Activated CD8-positive, alpha-beta memory T cell treated with anti-CD3 and anti-CD28 coated beads, Interleukin-2, amount 10 ng/mL, durations not matched to agents 7 days and 5 days (primary cell): ENCODE measurements around the gene ACAP3. TPM values are rescaled to one million over a fixed set of nuclear protein-coding genes. Genes with fewer than 3 reads are reported as not detected.
"Not testable (repeated sequence)": the region's sequence is repeated elsewhere in the genome, so short reads cannot be mapped to it uniquely, and the experiment has no call there.

ENCODE experiments used
- ATAC-seq: fragments of 150-1000 bp; cut with Tn5 transposase; one replicate; pipeline ENCODE4 v1.10.0; 2021; ENCODE audit warnings: moderate library complexity
- CTCF ChIA-PET: fragments of 350-600 bp; sonication (Branson Sonifier 250); formaldehyde crosslinking; loops from one replicate; lab custom pipeline; 2021; ENCODE audit warnings: antibody characterized with exemption; lab: Charles Lee
- DNase-seq: peaks from one replicate; pipeline ENCODE4 v3.0.0-alpha.2; 2020
- H3K27ac Mint-ChIP-seq: one replicate; pipeline ENCODE4 v1.8.0; 2021; ENCODE audit warnings: mild to moderate bottlenecking, mixed read lengths
- H3K27me3 Mint-ChIP-seq: one replicate; pipeline ENCODE4 v1.8.0; 2021; ENCODE audit warnings: mixed read lengths
- H3K36me3 Mint-ChIP-seq: one replicate; pipeline ENCODE4 v1.8.0; 2021; ENCODE audit warnings: mild to moderate bottlenecking, mixed read lengths
- H3K4me1 Mint-ChIP-seq: one replicate; pipeline ENCODE4 v1.8.0; 2021; ENCODE audit warnings: mixed read lengths
- H3K4me3 Mint-ChIP-seq: one replicate; pipeline ENCODE4 v1.8.0; 2021; ENCODE audit warnings: mild to moderate bottlenecking, moderate library complexity, mixed read lengths
- H3K9me3 Mint-ChIP-seq: one replicate; pipeline ENCODE4 v1.8.0; 2022; ENCODE audit warnings: low read depth, mixed read lengths
- total RNA-seq, 2 experiments: library from RNA; stranded (reverse); gene quantifications; one replicate each; pipeline ENCODE4 v1.2.3, GENCODE V29; 2021

The ACAP3 gene
- total RNA-seq, 2 experiments from 2014 or later, result 71.7 to 99.9 TPM

DNA sequence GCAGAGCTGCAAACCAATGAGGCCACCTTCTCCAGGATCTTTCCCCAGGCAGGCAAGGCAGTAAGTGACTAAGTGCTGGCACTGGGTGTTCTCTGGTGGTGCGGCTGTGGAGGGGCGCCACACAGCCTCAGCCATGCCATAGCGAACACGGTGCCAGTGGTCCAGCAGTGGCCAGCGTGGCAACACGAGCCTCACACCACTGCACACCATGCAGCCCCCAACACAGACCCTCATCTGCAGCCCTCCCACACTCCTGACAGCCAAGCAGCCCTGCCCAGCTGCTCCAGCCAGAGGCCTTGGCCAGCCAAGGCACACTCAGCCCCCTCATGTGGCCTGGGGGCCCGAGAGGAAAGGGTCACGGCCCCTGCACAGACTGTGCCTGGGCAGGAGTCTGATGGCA lies 13.7 kb upstream of the ACAP3 start:
- Mint-ChIP-seq H3K9me3 (no peaks in the 10 kb centered on the region), H3K27ac (no peak overlapping the region), H3K27me3 (no peaks in the 10 kb centered on the region), H3K36me3 (peaks cover 12% of the 10 kb centered on the region), H3K4me3 (no peak overlapping the region), H3K4me1 (peaks cover 26% of the 10 kb centered on the region)
- ATAC-seq (no peak), DNase-seq (no peak)
- CTCF ChIA-PET, result no interaction called here

DNA sequence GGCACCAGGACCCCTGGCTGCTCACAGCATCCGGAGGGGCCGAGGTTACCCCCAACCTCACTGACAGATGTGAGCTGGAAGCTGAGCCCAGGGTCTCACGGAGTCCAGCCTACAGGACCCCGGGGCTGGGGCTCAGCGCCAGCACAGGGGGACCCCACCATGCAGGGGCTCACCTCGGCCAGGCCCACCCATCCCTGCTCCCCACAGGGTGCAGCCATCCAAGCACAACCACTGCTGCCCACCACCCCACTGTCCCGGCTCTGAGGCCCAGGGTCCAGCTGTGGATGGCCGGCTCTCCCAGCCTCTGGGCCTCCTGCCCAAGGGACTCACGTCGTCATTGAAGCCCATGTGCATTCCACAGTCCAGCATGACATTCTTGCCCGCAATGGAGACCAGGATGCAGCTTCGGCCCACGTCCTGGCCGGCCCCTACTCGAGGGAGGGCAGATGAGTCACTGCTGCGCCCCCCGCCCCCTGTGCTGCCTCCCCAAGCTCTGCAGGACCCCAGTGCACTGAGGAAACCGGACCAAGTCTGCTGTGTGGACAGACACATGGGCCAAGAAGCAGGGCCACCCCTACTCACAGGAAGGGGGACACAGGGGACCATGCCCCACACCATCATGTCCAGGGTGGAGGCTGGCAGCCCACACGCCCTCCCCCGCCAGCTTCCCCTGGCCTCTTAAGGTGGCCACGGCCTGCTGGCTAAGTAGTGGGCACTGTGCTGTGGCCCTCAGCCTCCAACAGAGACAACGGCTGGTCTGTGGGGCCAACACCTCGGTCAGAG lies 13.1 kb upstream of the ACAP3 start:
- DNase-seq, result no peak
- Mint-ChIP-seq H3K36me3 (peaks cover 13% of the 10 kb centered on the region), H3K9me3 (no peaks in the 10 kb centered on the region), H3K27ac (no peak overlapping the region), H3K27me3 (no peaks in the 10 kb centered on the region), H3K4me1 (peaks cover 21% of the 10 kb centered on the region), H3K4me3 (no peak overlapping the region)
- CTCF ChIA-PET, result interaction anchor here (1.4 kb wide), 1 partner anchor 12 kb away, joined by 3 read pairs; no protein-coding TSS in a partner anchor
- no peak for ATAC-seq

DNA sequence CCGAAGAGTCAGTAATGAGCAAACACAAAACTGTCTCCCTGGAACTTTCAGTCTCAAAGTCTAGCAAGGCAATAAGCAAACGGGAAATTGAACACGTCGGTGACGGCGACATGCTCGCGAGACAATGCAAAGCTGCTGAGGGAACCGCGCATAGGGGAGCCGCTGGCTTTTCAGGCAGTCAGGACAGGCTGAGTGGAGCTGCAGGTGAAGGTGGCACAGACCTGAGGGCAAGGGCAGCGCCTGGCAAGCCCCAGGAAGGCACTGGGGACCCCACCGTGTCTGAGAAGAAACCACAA lies 11.9 kb upstream of the ACAP3 start:
- DNase-seq (no peak), ATAC-seq (no peak)
- Mint-ChIP-seq H3K27ac (no peak overlapping the region), H3K36me3 (peaks cover 15% of the 10 kb centered on the region), H3K27me3 (no peaks in the 10 kb centered on the region), H3K9me3 (no peaks in the 10 kb centered on the region), H3K4me1 (peaks cover 20% of the 10 kb centered on the region), H3K4me3 (no peak overlapping the region)
- CTCF ChIA-PET, result interaction anchor here (1.4 kb wide), 1 partner anchor 10 kb away, joined by 3 read pairs; no protein-coding TSS in a partner anchor

DNA sequence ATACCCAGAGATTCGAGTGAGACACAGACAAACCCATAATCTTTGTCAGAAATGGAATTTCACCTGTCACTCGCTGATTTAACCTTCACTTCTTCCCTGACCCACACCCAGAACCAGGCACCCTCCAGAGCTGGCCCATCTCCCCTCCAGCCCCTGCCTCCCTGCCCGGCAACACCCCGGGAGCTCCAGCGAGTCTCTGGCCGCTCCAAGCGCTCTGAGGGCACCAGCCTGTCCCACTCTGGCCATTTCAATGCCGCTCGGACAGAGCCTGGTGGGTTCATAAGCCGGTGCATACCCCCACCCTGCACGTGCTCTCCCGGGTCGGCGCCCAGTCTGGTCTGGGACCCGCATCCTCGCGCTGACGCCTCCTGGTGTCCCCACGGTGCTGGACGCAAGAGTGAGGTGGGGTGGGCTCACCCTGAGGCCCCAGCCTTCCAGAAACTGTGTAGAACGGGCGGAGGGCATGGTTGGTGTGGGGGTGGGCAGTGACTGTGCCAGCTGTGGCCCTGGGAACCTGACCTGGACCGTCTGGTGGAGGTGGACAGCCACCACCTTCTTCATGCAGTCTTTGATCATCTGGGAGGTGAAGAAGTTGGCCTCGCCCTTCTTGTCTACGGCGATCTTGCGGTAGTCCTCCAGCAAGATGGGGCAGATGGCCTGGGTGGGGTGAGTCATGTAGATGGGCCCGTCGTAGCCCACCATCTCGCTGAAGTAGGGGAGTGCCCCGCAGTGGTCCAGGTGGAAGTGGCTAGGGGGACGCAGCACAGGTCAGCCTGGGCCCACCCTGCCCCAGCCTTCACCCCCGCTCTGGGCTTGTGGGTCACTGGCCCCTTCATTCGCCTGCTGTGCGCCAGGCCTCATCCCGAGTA lies 11.3 kb upstream of the ACAP3 start:
- CTCF ChIA-PET, result interaction anchor here (1.4 kb wide), 1 partner anchor 10 kb away, joined by 3 read pairs; no protein-coding TSS in a partner anchor
- Mint-ChIP-seq H3K4me3 (no peak overlapping the region), H3K4me1 (peaks cover 20% of the 10 kb centered on the region), H3K36me3 (peaks cover 15% of the 10 kb centered on the region), H3K27me3 (no peaks in the 10 kb centered on the region), H3K9me3 (no peaks in the 10 kb centered on the region), H3K27ac (no peak overlapping the region)
- no peak for ATAC-seq
- DNase-seq, result no peak

DNA sequence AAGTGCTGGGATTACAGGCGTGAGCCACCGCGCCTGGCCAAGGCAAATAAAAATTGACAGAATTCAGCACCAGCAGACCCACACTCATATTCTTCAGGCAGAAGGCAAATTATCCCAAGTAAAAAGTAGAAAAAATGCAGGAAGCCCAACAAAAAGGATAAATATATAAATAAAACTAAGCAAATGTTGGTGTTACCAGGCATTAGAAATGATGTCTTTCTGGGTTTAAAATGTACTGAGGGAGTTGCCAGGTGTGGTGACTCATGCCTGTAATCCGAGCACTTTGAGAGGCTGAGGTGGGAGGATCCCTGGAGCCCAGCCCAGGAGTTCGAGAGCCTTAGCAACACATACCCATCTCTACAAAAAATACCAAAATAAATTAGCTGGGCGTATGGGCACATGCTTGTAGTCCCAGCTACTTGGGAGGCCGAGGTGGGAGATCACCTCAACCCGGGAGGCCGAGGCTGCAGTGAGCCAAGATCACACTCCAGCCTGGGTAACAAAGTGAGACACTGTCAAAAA lies 10.5 kb upstream of the ACAP3 start:
- peaks cover 18% of the 10 kb centered on the region for H3K36me3 Mint-ChIP-seq
- CTCF ChIA-PET, result no interaction called here
- DNase-seq, result no peak
- no peaks in the 10 kb centered on the region for H3K9me3 Mint-ChIP-seq
- no peaks in the 10 kb centered on the region for H3K27me3 Mint-ChIP-seq
- no peak overlapping the region for H3K27ac Mint-ChIP-seq
- ATAC-seq, result no peak
- H3K4me3 Mint-ChIP-seq, result no peak overlapping the region
- peaks cover 15% of the 10 kb centered on the region for H3K4me1 Mint-ChIP-seq

DNA sequence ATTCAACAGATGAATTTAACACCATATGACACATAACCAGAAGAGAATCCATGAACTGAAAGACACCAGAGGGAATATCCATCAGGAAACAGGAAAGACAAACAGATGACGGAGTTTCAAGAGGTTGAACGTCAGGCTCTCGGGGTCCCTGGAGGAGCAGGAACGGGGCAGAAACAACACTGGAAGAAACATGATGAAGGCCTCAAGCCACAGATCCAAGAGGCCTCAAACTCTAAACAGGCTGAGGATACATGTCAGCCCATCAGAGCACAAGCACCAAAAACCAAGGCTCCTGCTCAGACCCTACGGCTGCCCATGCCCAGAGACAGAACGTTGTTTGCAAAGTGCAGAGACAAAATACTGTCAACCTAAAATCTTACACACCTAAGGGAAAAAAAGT lies 9.7 kb upstream of the ACAP3 start:
- Mint-ChIP-seq H3K4me1 (peaks cover 10% of the 10 kb centered on the region), H3K9me3 (no peaks in the 10 kb centered on the region), H3K36me3 (peaks cover 18% of the 10 kb centered on the region), H3K27ac (no peak overlapping the region), H3K4me3 (no peak overlapping the region), H3K27me3 (no peaks in the 10 kb centered on the region)
- DNase-seq, result no peak
- CTCF ChIA-PET, result no interaction called here
- ATAC-seq, result no peak

DNA sequence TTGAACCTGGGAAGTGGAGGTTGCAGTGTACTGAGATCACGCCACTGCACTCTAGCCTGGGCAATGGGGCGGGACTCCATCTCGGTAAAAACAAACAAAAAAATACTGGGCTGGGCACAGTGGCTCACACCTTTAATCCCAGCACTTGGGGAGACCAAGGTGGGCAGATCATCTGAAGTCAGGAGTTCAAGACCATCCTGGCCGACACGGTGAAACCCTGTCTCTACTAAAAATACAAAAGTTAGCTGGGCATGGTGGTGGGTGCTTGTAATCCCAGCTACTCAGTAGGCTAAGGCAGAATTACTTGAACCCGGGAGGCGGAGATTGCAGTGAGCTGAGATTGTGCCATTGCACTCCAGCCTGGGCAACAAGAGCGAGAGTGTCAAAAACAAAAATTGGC lies 8.5 kb upstream of the ACAP3 start:
- H3K9me3 Mint-ChIP-seq, H3K4me1 Mint-ChIP-seq, H3K27me3 Mint-ChIP-seq, H3K27ac Mint-ChIP-seq, DNase-seq, ATAC-seq, H3K4me3 Mint-ChIP-seq, CTCF ChIA-PET: not testable (repeated sequence)
- peaks cover 16% of the 10 kb centered on the region for H3K36me3 Mint-ChIP-seq

DNA sequence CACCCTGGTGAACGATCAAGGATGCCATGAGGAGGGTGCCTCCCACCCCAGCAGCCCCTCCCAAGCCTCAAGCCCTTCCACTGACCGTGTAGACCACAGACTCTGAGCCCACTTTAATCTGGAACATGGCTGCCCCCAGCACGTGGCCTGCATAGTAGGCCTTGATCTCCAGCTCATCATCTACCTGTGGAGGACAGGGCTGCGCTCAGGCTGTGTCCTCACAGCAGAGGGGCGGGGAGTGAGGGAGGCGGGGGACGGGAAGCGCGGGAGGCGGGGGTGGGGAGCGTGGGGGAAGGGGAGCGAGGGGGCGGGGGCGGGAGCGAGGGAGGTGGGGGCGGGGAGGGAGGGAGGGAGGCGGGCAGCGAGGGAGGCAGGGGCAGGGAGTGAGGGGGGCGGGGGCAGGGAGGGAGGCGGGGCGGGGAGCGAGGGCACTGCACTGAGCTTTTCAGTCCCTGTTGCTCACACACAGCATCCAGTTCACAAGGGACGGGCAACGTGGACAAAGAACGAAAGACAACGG lies 7.8 kb upstream of the ACAP3 start:
- DNase-seq, result no peak
- no peak overlapping the region for H3K4me3 Mint-ChIP-seq
- no peaks in the 10 kb centered on the region for H3K27me3 Mint-ChIP-seq
- peaks cover 16% of the 10 kb centered on the region for H3K36me3 Mint-ChIP-seq
- H3K4me1 Mint-ChIP-seq, result peaks cover 4% of the 10 kb centered on the region
- ATAC-seq, result no peak
- H3K27ac Mint-ChIP-seq, result no peak overlapping the region
- H3K9me3 Mint-ChIP-seq, result no peaks in the 10 kb centered on the region
- CTCF ChIA-PET, result no interaction called here

DNA sequence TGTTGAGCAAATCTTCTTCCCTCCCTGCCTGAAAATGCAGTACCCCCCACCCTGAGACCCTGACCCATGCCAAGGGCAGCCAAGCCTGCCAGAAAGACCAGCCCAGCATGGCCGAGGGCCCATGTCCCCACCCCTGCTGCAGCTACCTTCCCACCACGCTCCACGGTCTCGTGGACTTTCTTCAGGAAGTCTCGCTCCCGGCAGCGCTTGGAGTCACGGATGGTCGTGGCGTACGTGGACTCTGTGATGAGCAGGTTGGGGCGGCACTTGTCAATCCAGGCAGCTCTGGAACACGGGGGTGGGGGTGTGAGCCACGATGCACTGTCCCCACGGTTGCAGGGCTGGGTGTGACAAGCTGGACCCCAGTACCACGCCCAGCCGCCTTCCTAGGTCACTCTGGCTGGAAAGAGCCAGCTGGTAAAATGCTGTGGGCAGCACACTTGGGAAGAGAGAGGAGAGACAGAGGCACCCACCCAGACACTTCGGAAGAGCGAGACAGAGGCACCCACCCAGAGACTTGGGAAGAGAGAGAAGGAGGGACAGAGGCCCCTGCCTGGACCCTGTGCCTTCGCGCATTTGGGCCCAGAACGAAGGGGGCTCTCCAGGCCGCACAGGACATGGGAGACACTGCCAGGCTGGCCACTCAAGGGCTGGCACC lies 7.1 kb upstream of the ACAP3 start:
- no peak for DNase-seq
- no peaks in the 10 kb centered on the region for H3K9me3 Mint-ChIP-seq
- ATAC-seq, result no peak
- no peak overlapping the region for H3K27ac Mint-ChIP-seq
- CTCF ChIA-PET, result no interaction called here
- no peak overlapping the region for H3K4me3 Mint-ChIP-seq
- H3K36me3 Mint-ChIP-seq, result peaks cover 16% of the 10 kb centered on the region
- H3K4me1 Mint-ChIP-seq, result peaks cover 3% of the 10 kb centered on the region
- no peaks in the 10 kb centered on the region for H3K27me3 Mint-ChIP-seq

DNA sequence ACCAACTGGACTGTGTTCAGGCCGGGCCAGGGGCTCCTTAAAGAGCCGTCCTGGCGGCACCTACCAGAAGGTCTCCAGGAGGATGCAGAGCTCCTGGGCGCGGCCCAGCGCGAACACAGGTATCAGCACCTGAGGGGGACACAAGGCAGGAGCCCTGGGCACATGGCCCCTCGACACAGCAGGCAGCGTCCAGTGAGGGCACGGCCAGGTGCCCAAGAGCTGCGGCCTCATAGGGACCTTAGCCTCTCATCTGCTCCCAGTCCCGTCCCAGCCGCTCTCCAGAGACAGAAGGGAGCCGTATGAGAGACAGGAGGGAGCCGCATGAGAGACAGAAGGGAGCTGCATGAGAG lies 6.5 kb upstream of the ACAP3 start:
- Mint-ChIP-seq H3K9me3 (no peaks in the 10 kb centered on the region), H3K4me3 (no peak overlapping the region), H3K27ac (no peak overlapping the region), H3K4me1 (peaks cover 4% of the 10 kb centered on the region), H3K36me3 (peaks cover 16% of the 10 kb centered on the region), H3K27me3 (no peaks in the 10 kb centered on the region)
- DNase-seq (no peak), ATAC-seq (no peak)
- CTCF ChIA-PET, result no interaction called here

DNA sequence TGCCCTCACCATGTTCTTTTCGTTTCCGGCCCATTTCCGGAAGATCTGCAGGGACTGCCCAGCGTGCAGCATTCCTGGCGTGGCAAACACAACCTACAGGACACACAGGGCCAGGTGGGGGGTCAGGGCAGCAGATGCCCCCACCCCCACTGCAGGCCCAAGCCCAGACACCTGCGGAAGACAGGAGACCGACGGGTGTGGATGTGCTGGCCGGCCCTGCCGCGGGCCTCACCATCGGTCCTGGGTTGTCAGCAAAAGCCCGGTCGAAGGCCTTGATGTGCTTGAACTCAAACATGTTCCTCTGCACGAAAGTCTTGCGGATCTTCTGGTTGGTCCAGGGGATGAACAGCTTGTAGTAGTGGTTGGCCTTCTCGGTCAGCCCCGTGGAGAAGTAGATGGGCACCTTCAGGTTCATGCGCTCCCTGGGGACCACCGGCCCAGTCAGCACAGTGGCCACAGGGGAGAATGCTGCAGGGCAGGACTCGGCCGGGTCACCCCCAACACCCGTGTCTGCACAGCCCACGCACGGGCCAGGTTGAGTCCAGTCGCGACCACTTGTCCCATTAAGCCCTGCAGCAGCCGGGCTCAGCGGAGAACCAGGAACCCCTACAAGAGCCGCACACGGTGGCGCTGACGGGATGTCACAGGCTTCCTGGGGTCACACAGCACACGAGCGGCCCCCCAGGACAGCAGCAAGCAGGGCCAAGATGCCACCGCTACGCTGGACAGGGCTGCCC lies 5.9 kb upstream of the ACAP3 start:
- Mint-ChIP-seq H3K4me3 (no peak overlapping the region), H3K4me1 (peaks cover 4% of the 10 kb centered on the region), H3K36me3 (peaks cover 14% of the 10 kb centered on the region), H3K27ac (no peak overlapping the region), H3K27me3 (no peaks in the 10 kb centered on the region), H3K9me3 (no peaks in the 10 kb centered on the region)
- ATAC-seq (no peak), DNase-seq (no peak)
- CTCF ChIA-PET, result interaction anchor here (1.0 kb wide), 1 partner anchor 14 kb away, joined by 3 read pairs; no protein-coding TSS in a partner anchor

DNA sequence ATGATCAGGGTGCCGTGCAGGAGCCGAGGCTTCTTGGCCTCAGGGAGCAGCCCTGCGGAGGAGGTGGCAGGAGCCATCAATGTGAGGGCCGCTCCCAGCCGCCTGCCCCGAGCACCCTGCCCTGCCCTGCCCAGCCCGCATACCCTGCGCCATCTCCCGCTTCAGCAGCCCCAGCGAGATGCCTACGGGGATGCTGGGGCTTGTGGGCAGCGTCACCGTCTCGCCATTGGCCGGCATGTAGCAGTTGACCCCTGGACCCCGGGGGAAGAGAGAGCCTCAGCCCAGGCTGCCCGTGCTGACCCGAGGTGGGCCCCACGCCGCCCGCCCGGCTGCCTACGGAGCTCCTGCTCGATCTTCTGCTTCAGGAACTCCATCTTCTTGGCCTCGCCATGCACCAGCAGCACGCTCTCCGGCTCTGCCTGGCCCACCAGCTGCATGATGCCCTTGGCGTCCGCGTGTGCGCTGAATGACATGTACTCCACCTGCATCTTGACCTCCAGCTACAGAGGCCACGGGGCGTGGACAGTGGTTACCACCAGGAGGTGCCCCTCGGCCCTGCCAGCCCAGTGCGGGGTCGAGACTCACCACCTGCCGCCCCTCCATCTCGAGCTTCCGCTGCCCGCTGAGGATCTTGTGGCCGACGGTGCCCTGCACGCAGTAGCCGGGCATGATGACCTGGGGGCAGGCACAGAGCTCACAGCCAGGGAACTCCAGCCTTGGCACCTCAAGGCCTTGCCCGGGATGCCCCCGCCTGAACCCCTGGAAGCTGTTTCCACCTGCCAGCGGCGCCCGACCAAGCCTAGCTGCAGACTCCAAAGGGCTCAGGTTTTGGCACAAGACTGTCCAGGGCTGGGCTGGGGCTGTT lies 5.0 kb upstream of the ACAP3 start:
- Mint-ChIP-seq H3K27ac (no peak overlapping the region), H3K4me1 (peaks cover 4% of the 10 kb centered on the region), H3K36me3 (peaks cover 12% of the 10 kb centered on the region), H3K9me3 (no peaks in the 10 kb centered on the region), H3K4me3 (no peak overlapping the region), H3K27me3 (no peaks in the 10 kb centered on the region)
- no peak for DNase-seq
- CTCF ChIA-PET, result interaction anchor here (1.0 kb wide), 1 partner anchor 13 kb away, joined by 3 read pairs; no protein-coding TSS in a partner anchor
- no peak for ATAC-seq
